ENCODE data around the gene VMP1.

VMP1 gene

DNA sequence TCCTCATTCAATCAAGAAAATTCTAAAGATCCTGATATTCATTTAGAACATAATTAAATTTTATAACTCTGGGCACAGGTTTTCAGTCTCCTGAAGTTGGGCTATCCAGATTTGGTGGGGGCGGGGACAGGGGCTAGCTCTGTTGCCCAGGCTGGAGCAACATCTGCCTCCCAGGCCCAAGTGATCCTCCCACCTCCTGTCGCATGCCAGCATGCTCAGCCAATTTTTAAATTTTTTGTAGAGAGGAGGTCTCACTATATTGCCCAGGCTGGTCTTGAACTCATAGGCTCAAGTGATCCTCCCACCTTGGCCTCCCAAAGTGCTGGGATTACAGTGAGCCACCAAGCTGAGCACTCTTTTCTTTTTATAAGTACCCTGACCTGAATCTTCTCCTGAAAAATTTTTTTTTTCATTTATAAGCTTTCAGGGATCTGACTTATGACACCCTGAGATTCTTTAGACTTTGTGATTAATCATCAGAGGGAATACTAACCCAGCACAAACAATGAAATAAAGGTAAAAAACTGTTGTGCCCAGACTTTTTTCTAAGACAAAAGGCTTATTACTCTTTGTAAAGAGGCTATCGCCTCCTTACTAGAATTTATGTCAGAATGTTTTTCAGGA lies 122.7 kb downstream of the VMP1 start:
- TF ChIP-seq TEAD4 (IDR thresholded peaks at IDR 0.05) (no peak), ZBTB7A (IDR thresholded peaks at IDR 0.05; ENCODE audit: low read depth) (no peak), TCF12 (IDR thresholded peaks at IDR 0.05; ENCODE audit: low read depth) (no peak), CEBPB (IDR thresholded peaks at IDR 0.05) (no peak), TAF1 (IDR thresholded peaks at IDR 0.05; ENCODE audit: low read depth) (no peak), YY1 (IDR thresholded peaks at IDR 0.05; ENCODE audit: low read depth) (no peak), EGR1 (IDR thresholded peaks at IDR 0.05) (no peak), FOXM1 (IDR thresholded peaks at IDR 0.05; ENCODE audit: borderline replicate concordance, low read depth) (no peak), NFIC (IDR thresholded peaks at IDR 0.05) (no peak), CREB1 (IDR thresholded peaks at IDR 0.05; ENCODE audit: low read depth) (no peak), EP300 (IDR thresholded peaks at IDR 0.05; ENCODE audit: borderline replicate concordance) (no peak), RAD21 (IDR thresholded peaks at IDR 0.05; ENCODE audit: low read depth) (no peak)
- TF ChIP-seq, protein P1, sequence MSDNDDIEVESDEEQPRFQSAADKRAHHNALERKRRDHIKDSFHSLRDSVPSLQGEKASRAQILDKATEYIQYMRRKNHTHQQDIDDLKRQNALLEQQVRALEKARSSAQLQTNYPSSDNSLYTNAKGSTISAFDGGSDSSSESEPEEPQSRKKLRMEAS (IDR thresholded peaks at IDR 0.05): no peak
- TF ChIP-seq, protein P2, sequence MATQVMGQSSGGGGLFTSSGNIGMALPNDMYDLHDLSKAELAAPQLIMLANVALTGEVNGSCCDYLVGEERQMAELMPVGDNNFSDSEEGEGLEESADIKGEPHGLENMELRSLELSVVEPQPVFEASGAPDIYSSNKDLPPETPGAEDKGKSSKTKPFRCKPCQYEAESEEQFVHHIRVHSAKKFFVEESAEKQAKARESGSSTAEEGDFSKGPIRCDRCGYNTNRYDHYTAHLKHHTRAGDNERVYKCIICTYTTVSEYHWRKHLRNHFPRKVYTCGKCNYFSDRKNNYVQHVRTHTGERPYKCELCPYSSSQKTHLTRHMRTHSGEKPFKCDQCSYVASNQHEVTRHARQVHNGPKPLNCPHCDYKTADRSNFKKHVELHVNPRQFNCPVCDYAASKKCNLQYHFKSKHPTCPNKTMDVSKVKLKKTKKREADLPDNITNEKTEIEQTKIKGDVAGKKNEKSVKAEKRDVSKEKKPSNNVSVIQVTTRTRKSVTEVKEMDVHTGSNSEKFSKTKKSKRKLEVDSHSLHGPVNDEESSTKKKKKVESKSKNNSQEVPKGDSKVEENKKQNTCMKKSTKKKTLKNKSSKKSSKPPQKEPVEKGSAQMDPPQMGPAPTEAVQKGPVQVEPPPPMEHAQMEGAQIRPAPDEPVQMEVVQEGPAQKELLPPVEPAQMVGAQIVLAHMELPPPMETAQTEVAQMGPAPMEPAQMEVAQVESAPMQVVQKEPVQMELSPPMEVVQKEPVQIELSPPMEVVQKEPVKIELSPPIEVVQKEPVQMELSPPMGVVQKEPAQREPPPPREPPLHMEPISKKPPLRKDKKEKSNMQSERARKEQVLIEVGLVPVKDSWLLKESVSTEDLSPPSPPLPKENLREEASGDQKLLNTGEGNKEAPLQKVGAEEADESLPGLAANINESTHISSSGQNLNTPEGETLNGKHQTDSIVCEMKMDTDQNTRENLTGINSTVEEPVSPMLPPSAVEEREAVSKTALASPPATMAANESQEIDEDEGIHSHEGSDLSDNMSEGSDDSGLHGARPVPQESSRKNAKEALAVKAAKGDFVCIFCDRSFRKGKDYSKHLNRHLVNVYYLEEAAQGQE (IDR thresholded peaks at IDR 0.05; ENCODE audit: low read depth): no peak
- TF ChIP-seq, protein P3, sequence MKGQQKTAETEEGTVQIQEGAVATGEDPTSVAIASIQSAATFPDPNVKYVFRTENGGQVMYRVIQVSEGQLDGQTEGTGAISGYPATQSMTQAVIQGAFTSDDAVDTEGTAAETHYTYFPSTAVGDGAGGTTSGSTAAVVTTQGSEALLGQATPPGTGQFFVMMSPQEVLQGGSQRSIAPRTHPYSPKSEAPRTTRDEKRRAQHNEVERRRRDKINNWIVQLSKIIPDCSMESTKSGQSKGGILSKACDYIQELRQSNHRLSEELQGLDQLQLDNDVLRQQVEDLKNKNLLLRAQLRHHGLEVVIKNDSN (IDR thresholded peaks at IDR 0.05): no peak

DNA sequence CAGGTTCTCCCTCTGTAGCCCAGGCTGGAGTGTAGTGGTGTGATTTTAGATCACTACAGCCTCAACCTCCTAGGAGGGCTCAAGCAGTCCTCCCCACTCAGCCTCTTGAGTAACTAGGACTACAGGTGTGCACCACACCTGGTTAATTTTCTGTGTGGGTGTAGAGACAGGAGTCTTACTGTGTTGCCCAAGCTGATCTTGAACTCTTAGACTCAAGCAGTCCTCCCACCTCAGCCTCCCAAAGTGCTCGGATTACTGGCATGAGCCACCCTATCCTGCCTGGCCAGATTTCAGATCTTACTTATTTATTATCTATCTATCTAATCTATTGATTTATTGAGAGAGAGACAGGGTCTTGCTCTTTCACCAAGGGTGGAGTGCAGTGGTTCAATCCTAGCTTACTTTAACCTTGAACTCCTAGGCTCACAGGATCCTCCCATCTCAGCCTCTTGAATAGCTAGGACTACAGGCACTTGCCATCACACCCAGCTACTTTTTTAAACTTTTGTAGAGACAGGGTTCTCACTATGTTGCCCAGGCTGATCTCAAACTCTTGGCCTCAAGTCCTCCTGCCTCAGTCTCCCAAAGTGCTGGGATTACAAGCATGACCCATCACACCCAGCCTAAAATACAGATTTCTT lies 123.5 kb downstream of the VMP1 start:
- TF ChIP-seq TEAD4 (IDR thresholded peaks at IDR 0.05): no peak
- TF ChIP-seq FOXM1 (IDR thresholded peaks at IDR 0.05; ENCODE audit: borderline replicate concordance, low read depth): no peak
- no peak for TF ChIP-seq EP300 (IDR thresholded peaks at IDR 0.05; ENCODE audit: borderline replicate concordance)
- TF ChIP-seq TCF12 (IDR thresholded peaks at IDR 0.05; ENCODE audit: low read depth): no peak
- no peak for TF ChIP-seq ZBTB7A (IDR thresholded peaks at IDR 0.05; ENCODE audit: low read depth)
- TF ChIP-seq, protein P3 (IDR thresholded peaks at IDR 0.05): no peak
- TF ChIP-seq, protein P2 (IDR thresholded peaks at IDR 0.05; ENCODE audit: low read depth): no peak
- TF ChIP-seq NFIC (IDR thresholded peaks at IDR 0.05): no peak
- TF ChIP-seq TAF1 (IDR thresholded peaks at IDR 0.05; ENCODE audit: low read depth): no peak
- TF ChIP-seq EGR1 (IDR thresholded peaks at IDR 0.05): no peak
- TF ChIP-seq YY1 (IDR thresholded peaks at IDR 0.05; ENCODE audit: low read depth): no peak

DNA sequence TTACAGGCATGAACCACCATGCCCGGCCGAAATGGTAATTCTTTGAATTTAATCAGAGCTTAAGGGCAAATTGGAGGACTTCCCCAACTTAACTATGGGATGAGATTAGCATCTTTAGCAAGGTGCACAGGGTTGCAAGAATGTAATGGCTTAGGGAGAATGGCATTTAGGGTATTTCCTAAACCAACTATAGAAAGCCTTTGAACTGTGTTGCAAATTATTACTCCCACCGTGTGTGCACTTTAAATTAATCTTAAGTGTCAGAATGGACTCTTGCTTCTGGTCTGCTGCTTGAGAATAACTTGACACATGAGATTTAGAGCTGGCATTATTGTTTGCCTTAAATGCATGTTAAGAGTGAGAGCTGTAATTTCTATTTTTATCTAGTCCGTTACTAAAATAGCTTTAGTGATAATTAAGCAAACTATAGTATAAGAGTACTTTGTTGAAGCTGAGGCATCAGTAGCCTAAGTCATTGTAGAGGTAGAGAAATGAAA lies 125.5 kb downstream of the VMP1 start:
- 0 out of 2 replicates have a peak, but pooled peaks have one; percentile 9 for TF ChIP-seq TEAD4 (IDR thresholded peaks at IDR 0.05)
- TF ChIP-seq CREB1 (IDR thresholded peaks at IDR 0.05; ENCODE audit: low read depth): no peak

DNA sequence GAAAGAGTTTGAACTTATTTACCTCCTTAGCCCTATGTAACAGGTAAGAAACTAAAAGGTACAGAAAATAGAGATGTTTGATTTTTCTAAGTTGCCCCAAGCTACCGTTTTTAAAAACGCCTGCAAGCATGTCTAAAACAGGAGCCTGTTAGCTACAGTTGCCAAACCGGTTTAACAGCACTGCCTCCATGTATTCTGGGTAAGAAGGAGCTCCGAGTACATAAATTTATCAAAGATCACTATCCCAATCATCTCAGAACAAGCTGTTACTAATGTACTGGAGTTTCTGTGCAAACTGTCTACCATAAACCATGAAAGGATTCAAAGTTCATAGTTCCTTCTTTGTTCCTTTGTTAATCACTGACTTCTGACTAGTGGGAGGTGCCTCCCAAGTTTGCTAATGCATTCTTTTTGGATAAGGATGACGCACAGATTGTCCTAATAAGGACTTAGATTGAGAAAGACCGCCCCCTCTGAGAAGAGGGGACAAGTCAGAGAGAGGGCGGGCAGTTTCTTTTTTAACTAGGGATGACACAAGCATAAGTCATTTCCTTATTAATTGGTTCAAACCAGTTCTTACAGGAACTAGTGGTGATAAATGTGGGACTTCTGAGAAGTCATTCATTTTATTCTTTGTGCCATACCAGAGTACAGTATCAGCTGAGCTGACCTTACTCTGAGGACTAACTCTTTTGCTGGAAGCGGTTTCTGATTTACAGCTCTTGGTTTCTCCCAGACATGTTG lies 130.0 kb downstream of the VMP1 start:
- TF ChIP-seq EGR1 (IDR thresholded peaks at IDR 0.05) (no peak), YY1 (IDR thresholded peaks at IDR 0.05; ENCODE audit: low read depth) (peak; percentile 38; the same call in 1 of the 2 replicates), RAD21 (IDR thresholded peaks at IDR 0.05; ENCODE audit: low read depth) (no peak), ZBTB7A (IDR thresholded peaks at IDR 0.05; ENCODE audit: low read depth) (no peak), CEBPB (IDR thresholded peaks at IDR 0.05) (peak; percentile 72), EP300 (IDR thresholded peaks at IDR 0.05; ENCODE audit: borderline replicate concordance) (peak; percentile 79; the same call in 1 of the 2 replicates), TAF1 (IDR thresholded peaks at IDR 0.05; ENCODE audit: low read depth) (peak; percentile 24; the same call in 1 of the 2 replicates), NFIC (IDR thresholded peaks at IDR 0.05) (0 out of 2 replicates have a peak, but pooled peaks have one; percentile 5), FOXM1 (IDR thresholded peaks at IDR 0.05; ENCODE audit: borderline replicate concordance, low read depth) (peak; percentile 69; the same call in 1 of the 2 replicates), TCF12 (IDR thresholded peaks at IDR 0.05; ENCODE audit: low read depth) (peak; percentile 66; the same call in 1 of the 2 replicates), TEAD4 (IDR thresholded peaks at IDR 0.05) (peak; percentile 45; the same call in 1 of the 2 replicates), CREB1 (IDR thresholded peaks at IDR 0.05; ENCODE audit: low read depth) (peak; percentile 68)
- TF ChIP-seq, protein P2 (IDR thresholded peaks at IDR 0.05; ENCODE audit: low read depth): no peak
- TF ChIP-seq, protein P3 (IDR thresholded peaks at IDR 0.05): no peak
- TF ChIP-seq, protein P1 (IDR thresholded peaks at IDR 0.05): peak; percentile 67; the same call in 1 of the 2 replicates
